Measurements from ENCODE around the gene NPR3. TPM values are rescaled to one million over a fixed set of nuclear protein-coding genes. Genes with fewer than 3 reads are reported as not detected.

The NPR3 gene
- total and polyA plus RNA-seq, 2 experiments from 2014 or later = 0.07 to 0.15 TPM

DNA sequence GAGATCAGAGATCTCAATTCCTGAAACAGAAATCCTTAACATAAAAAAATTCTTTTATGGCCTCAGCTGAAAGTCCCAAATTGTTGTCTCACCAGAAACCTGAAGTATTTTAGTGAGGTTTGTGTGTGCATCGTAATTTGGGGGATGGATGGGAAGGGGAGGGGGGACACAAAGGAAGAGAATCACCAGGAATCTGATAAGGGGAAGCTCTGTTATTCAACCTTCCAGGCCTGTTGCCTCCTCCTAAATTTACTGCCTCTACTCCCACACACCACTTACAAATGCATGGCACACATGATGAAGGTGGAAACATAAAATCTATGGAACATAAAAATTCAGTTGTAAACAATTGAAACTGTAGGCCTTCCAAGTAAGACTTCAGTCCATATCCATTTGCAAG is 97.7 kb downstream of the NPR3 start:
- Mint-ChIP-seq H3K4me3 (no peak overlapping the region), H3K27me3 (ENCODE audit: insufficient read depth, low read depth, poor library complexity) (no peaks in the 10 kb centered on the region)
- TF ChIP-seq, protein P1, sequence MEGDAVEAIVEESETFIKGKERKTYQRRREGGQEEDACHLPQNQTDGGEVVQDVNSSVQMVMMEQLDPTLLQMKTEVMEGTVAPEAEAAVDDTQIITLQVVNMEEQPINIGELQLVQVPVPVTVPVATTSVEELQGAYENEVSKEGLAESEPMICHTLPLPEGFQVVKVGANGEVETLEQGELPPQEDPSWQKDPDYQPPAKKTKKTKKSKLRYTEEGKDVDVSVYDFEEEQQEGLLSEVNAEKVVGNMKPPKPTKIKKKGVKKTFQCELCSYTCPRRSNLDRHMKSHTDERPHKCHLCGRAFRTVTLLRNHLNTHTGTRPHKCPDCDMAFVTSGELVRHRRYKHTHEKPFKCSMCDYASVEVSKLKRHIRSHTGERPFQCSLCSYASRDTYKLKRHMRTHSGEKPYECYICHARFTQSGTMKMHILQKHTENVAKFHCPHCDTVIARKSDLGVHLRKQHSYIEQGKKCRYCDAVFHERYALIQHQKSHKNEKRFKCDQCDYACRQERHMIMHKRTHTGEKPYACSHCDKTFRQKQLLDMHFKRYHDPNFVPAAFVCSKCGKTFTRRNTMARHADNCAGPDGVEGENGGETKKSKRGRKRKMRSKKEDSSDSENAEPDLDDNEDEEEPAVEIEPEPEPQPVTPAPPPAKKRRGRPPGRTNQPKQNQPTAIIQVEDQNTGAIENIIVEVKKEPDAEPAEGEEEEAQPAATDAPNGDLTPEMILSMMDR (conservative IDR thresholded peaks at IDR 0.05; ENCODE audit: low read depth in 2 of 2) = no peak
- TF ChIP-seq, protein P2, sequence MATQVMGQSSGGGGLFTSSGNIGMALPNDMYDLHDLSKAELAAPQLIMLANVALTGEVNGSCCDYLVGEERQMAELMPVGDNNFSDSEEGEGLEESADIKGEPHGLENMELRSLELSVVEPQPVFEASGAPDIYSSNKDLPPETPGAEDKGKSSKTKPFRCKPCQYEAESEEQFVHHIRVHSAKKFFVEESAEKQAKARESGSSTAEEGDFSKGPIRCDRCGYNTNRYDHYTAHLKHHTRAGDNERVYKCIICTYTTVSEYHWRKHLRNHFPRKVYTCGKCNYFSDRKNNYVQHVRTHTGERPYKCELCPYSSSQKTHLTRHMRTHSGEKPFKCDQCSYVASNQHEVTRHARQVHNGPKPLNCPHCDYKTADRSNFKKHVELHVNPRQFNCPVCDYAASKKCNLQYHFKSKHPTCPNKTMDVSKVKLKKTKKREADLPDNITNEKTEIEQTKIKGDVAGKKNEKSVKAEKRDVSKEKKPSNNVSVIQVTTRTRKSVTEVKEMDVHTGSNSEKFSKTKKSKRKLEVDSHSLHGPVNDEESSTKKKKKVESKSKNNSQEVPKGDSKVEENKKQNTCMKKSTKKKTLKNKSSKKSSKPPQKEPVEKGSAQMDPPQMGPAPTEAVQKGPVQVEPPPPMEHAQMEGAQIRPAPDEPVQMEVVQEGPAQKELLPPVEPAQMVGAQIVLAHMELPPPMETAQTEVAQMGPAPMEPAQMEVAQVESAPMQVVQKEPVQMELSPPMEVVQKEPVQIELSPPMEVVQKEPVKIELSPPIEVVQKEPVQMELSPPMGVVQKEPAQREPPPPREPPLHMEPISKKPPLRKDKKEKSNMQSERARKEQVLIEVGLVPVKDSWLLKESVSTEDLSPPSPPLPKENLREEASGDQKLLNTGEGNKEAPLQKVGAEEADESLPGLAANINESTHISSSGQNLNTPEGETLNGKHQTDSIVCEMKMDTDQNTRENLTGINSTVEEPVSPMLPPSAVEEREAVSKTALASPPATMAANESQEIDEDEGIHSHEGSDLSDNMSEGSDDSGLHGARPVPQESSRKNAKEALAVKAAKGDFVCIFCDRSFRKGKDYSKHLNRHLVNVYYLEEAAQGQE (IDR thresholded peaks at IDR 0.05; ENCODE audit: unreplicated experiment) = no peak
- TF ChIP-seq NANOG (IDR thresholded peaks at IDR 0.05; ENCODE audit: borderline replicate concordance) (no peak), CREB1 (CRISPR knock-in tag; IDR thresholded peaks at IDR 0.05; ENCODE audit: low read depth) (no peak), ZNF331 (CRISPR knock-in tag; IDR thresholded peaks at IDR 0.05; ENCODE audit: low read depth) (no peak)
- TF ChIP-seq, protein P3, sequence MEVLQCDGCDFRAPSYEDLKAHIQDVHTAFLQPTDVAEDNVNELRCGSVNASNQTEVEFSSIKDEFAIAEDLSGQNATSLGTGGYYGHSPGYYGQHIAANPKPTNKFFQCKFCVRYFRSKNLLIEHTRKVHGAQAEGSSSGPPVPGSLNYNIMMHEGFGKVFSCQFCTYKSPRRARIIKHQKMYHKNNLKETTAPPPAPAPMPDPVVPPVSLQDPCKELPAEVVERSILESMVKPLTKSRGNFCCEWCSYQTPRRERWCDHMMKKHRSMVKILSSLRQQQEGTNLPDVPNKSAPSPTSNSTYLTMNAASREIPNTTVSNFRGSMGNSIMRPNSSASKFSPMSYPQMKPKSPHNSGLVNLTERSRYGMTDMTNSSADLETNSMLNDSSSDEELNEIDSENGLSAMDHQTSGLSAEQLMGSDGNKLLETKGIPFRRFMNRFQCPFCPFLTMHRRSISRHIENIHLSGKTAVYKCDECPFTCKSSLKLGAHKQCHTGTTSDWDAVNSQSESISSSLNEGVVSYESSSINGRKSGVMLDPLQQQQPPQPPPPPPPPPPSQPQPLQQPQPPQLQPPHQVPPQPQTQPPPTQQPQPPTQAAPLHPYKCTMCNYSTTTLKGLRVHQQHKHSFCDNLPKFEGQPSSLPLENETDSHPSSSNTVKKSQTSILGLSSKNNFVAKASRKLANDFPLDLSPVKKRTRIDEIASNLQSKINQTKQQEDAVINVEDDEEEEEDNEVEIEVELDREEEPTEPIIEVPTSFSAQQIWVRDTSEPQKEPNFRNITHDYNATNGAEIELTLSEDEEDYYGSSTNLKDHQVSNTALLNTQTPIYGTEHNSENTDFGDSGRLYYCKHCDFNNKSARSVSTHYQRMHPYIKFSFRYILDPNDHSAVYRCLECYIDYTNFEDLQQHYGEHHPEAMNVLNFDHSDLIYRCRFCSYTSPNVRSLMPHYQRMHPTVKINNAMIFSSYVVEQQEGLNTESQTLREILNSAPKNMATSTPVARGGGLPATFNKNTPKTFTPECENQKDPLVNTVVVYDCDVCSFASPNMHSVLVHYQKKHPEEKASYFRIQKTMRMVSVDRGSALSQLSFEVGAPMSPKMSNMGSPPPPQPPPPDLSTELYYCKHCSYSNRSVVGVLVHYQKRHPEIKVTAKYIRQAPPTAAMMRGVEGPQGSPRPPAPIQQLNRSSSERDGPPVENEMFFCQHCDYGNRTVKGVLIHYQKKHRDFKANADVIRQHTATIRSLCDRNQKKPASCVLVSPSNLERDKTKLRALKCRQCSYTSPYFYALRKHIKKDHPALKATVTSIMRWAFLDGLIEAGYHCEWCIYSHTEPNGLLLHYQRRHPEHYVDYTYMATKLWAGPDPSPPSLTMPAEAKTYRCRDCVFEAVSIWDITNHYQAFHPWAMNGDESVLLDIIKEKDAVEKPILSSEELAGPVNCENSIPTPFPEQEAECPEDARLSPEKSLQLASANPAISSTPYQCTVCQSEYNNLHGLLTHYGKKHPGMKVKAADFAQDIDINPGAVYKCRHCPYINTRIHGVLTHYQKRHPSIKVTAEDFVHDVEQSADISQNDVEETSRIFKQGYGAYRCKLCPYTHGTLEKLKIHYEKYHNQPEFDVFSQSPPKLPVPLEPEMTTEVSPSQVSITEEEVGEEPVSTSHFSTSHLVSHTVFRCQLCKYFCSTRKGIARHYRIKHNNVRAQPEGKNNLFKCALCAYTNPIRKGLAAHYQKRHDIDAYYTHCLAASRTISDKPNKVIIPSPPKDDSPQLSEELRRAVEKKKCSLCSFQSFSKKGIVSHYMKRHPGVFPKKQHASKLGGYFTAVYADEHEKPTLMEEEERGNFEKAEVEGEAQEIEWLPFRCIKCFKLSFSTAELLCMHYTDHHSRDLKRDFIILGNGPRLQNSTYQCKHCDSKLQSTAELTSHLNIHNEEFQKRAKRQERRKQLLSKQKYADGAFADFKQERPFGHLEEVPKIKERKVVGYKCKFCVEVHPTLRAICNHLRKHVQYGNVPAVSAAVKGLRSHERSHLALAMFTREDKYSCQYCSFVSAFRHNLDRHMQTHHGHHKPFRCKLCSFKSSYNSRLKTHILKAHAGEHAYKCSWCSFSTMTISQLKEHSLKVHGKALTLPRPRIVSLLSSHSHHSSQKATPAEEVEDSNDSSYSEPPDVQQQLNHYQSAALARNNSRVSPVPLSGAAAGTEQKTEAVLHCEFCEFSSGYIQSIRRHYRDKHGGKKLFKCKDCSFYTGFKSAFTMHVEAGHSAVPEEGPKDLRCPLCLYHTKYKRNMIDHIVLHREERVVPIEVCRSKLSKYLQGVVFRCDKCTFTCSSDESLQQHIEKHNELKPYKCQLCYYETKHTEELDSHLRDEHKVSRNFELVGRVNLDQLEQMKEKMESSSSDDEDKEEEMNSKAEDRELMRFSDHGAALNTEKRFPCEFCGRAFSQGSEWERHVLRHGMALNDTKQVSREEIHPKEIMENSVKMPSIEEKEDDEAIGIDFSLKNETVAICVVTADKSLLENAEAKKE (CRISPR knock-in tag; IDR thresholded peaks at IDR 0.05) = no peak

More for the DNA sequence above, 97.7 kb downstream of the NPR3 start:
- DNase-seq (ENCODE audit: low spot score) (no peak), ATAC-seq (no peak)
- no peak overlapping the region for H3K27ac Mint-ChIP-seq
- no peaks in the 10 kb centered on the region for H3K36me3 Mint-ChIP-seq (ENCODE audit: low read depth)
- H3K9me3 Mint-ChIP-seq = peaks cover 6% of the 10 kb centered on the region; the same call in 2 of the 3 replicates
- no peaks in the 10 kb centered on the region for H3K79me2 ChIP-seq (replicated peaks; ENCODE audit: insufficient read depth)
- no peaks in the 10 kb centered on the region for H3F3A ChIP-seq (replicated peaks; ENCODE audit: low read depth)
- no peaks in the 10 kb centered on the region for H3K4me1 Mint-ChIP-seq
- H3K27me3 ChIP-seq (ENCODE audit: insufficient read depth) = no peaks in the 10 kb centered on the region
- H2AFZ ChIP-seq = no peak overlapping the region
- H3K36me3 ChIP-seq (ENCODE audit: insufficient read depth) = no peaks in the 10 kb centered on the region
- no peak overlapping the region for H3K27ac ChIP-seq (ENCODE audit: low read depth)
- H4K20me1 ChIP-seq (replicated peaks; ENCODE audit: insufficient read depth) = no peaks in the 10 kb centered on the region
- H3K4me3 ChIP-seq = no peak overlapping the region
- no peaks in the 10 kb centered on the region for H3K4me1 ChIP-seq (ENCODE audit: insufficient read depth)
- H3K4me2 ChIP-seq = no peak overlapping the region
- peaks cover 5% of the 10 kb centered on the region; the same call in 1 of the 2 replicates for H3K9me2 ChIP-seq (ENCODE audit: insufficient read depth)

Measured in GM23338 (cell line).